ENCODE measurements around the gene CDK5.

Gene CDK5

DNA sequence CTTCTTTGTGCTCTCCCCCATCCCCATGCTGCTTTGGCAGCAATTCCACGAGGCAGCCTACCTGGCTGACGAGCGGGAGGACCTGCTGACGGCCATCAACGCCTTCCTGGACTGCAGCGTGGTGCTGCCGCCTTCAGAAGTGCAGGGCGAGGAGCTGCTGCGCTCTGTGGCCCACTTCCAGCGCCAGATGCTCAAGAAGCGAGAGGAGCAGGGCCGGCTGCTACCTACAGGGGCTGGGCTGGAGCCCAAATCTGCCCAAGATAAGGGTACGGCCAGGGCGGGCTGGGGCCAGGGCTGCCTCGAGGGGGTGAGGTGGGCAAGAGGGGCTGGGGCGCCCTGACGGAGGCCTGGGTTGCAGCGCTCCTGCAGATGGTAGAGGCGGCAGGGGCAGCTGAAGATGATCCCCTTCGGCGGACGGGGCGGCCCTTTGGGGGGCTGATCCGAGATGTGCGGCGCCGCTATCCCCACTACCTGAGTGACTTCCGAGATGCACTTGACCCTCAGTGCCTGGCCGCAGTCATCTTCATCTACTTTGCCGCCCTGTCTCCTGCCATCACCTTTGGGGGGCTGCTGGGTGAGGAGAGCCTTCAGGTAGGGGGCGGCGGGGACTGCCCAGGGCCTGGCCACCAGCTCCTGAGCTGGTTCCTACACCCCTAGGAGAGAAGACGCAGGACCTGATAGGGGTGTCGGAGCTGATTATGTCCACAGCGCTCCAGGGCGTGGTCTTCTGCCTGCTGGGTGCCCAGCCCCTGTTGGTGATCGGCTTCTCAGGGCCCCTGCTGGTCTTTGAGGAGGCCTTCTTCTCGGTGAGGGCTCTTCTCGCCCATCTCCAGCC lies 13.6 kb upstream of the CDK5 start:
- DNase-seq = no peak

DNA sequence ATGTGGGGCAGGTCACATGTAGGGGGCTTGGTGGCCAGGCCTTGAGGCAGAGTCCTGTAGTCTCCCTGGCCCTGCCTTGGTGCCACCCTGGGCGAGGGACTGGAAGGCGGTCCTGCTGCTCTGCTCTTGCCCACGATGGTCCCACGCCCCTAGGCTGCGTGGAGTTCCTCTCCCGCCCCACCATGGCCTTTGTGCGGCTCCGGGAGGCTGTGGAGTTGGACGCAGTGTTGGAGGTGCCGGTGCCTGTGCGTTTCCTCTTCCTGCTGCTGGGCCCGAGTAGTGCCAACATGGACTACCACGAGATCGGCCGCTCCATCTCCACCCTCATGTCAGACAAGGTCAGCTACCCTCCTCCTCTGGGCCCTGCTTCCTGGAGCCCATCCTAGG lies 12.9 kb upstream of the CDK5 start:
- DNase-seq = no peak

DNA sequence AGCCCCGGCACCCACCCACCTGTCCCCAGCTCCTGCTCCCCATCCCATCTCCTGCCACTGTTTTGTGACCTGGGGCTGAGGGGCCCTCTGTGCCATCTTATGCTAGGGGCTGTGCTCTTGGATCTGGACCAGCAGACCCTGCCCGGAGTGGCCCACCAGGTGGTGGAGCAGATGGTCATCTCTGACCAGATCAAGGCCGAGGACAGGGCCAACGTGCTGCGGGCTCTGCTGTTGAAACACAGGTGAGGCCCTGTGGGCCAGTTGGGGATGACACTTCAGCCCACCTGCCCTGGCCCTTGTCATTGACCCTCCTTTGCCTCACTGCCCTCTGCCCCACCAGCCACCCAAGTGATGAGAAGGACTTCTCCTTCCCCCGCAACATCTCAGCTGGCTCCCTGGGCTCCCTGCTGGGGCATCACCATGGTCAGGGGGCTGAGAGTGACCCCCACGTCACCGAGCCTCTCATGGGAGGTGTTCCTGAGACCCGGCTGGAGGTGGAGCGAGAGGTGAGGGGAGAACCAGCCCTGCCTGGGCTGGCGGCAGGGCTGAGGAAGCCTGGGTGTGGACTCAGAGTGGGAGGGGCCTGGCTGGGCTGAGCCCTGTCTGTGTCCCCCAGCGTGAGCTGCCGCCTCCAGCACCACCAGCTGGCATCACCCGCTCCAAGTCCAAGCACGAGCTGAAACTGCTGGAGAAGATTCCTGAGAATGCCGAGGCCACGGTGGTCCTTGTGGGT lies 12.3 kb upstream of the CDK5 start:
- DNase-seq = no peak

DNA sequence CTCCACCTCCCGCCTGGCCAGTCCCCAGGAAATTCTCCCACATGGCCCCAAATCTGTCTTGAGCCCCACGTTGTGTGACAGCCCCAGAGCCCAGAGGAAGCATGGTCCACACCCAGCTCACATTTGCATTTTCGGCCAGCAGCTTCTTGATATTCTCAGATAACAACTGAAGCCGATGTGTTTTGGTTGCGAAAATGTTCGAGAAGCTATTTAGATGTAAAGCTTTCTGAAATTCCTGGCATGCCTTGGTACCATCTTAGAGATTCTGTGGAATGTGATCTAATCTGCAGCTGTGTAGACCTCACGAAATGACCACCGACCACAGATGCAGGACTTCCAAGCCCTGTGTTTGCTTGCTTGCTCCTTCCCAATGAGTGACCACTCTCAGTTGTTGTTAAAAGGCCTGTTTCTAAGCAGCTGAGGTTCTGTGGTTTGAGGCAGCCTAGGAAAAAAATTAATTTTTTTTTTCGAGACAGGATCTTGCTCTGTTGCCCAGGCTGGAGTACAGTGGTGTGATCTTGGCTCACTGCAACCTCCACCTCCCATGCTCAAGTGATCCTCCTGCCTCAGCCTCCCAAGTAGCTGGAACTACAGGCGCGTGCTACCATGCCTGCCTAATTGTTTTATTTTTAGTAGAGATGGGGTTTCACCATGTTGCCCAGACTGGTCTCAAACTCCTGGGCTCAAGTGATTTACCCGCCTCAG lies 10.5 kb upstream of the CDK5 start:
- no peak for DNase-seq

DNA sequence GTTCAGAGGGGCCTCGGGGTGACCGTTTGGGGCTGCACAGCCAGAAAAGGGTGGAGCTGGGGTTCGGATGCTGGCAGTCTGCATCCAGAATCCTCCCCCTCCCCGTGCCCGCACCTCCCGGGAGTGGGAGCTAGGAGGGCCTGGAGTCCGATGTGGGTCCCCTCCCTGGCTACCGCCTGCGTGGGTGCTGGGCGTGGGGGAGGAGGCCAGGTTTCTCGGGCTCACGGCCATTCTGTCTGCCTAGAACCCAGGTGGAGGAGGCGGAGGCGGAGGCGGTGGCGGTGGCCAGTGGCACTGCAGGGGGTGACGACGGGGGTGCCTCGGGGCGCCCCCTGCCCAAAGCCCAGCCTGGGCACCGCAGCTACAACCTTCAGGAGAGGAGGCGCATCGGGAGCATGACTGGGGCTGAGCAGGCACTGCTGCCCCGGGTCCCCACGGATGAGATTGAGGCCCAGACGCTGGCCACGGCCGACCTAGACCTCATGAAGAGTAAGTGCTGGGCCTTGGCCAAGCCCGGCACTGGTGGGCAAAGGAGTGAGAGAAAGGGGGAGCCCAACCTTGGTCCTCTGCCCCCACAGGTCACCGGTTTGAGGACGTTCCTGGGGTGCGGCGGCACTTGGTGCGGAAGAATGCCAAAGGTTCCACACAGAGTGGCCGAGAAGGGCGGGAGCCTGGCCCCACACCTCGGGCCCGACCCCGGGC lies 8.7 kb upstream of the CDK5 start:
- DNase-seq = no peak

DNA sequence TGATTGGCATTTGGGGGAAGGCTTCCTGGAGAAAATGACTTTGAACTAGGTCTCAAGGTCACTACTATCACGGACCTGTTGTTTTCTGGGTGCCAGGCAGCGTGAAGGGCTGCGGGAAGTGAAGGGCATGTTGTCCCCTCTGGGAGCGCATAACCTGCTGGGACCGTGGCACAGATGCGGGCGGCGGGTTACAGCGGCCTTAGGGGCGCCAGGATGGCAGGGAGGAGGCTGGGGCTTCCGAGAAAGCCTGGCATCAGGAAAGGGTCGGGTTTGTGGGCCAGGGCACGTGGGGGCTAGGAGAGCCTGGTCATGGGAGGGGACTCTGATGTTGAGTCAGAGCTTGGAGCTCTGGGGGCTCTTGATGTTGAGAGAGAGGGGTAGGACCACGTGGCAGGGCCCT lies 7.8 kb upstream of the CDK5 start:
- DNase-seq = no peak

DNA sequence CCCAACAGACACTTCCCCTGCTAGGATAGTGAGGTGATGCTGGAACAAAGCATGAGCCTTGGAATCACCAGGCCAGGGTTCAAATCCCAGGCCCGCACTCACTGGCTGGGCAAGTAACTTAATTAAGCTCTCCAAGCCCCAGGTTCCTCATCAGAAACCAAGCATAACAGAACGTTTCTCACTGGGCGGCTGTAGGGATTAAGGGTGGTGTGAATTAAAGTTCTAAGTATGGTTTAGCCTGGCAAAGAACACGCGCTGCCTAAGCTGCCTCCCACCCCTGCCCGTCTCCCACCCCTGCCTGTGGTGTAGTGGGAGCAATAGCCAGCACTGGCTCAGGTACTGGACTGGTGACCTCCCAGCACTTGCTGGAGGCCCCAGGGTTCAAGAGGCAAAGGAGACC lies 7.3 kb upstream of the CDK5 start:
- DNase-seq = no peak

DNA sequence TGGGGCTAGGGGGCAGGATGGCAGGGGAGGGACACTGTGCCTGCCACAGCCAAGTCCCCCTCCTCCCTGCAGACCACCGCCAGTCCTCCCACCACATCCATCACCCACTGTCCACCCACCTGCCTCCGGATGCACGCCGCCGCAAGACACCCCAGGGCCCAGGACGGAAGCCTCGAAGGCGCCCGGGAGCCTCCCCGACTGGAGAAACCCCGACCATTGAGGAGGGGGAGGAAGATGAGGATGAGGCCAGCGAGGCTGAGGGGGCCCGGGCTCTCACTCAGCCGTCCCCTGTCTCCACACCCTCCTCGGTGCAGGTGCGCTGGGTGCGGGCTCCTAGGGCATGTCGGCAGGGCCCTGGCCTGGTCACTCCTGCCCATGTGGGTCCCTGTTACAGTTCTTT lies 6.8 kb upstream of the CDK5 start:
- no peak for DNase-seq

DNA sequence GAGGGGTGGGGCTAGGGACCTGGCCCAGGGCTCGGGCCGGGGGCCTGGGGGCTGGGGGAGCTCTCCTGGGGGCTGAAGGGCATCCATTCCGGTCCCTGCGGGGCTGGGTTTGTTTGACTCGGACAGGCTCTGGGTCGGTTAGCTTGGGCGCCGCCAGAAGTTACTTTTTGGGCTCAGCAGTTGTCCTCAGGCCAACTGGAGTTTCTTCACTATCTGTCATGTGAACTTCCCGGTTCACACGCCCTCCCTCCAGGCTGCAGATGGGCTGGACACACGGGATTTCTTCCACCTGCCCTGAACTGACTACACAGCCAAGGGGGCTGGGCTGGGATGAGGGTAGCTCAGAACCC lies 5.5 kb upstream of the CDK5 start:
- DNase-seq = no peak

DNA sequence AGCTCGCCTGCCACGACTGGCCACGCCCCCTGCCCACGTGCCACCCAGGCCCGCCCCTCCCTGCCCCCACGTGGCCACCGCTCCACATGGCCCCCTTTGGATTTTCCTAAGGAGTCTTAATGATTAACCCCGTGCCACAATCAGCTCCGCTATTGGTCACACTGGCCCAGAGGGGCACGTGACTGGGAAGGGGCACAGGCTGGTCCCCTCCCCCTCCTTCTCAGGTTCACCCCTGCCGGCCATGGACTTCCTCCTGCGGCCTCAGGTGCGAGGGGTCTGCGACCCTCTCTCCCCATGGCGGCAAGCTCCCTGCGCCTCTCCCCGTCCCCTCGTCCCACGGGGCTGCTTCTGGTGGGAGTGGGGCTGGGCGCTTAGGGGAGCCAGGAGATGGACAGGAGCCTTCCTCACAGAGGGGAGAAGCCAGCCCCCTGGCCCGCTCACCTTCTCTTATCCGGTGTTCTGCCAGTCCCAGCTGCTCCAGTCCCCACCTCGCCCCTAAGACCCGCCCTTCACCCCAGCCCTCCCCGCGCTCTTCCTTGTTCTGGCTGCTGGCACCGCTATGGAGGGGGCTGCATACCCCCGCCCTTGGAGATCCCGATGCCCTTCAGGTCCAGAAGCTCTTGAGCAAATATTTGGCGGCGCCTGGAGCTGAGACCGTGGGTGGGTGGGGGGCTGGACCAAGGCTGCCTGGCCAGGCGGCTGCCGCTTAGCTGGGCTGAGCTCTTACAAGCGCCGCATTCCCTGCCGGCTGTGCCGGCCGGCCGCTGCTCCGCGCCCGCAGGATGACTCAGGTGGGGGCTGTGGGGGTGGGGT lies 4.9 kb upstream of the CDK5 start:
- DNase-seq = peak; percentile 99

DNA sequence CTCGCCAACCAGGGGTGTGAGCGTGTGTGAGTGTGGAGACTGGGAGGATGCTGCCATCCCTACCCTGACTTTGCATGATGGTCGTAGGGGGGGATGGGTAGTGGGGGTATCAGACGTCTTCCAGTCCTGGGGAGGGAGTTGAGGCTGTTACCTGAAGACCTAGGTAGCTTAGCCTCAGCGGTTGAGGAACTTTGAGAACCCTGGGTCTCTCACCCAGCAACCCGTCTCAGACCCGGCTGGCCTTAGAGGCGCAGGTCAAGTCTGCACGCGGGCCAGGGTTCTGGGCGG lies 4.4 kb upstream of the CDK5 start:
- no peak for DNase-seq

DNA sequence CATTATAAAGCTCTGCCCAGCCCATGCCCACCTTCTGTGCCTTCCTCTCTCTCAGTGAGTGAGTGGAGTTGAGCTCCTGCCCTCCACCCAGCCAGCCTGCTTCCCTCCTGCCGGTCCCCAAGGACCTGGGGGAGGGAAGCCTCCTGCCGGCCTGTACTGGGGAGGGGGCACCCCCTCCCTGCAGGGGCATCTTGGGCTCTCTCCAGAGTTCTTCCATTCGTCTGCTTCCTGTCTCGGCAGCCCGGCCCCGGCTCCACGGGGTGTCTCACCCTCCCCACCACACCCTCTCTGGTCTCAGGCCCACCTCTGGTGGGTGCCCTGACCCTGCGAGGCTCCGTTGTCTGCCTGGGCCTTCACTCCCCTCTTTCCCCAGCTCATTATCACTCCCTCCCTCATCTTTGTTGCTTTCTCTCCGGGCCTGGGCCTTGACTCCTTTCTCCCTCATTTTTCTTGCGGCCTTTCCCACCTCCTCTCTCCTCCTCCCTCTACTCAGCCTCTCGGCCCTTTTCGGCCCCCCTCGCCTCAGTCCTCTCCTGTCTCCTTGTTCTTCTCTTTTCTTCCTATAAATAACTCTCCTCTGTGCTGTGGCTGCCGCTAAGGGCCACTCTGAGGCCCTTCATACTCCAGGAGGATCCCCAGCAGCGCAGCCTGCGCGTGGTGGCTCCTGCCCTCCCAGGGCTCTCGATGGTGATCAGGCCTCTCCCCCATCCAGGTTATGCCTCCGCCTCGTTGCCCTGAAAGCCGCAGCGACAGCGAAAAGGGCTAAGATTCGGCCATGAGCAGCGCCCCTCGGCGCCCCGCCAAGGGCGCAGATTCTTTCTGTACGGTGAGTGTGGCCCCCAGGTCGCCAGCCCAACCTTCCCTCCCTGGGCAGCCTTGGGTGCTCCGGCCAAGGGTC lies 3.8 kb upstream of the CDK5 start:
- DNase-seq = peak; percentile 75

DNA sequence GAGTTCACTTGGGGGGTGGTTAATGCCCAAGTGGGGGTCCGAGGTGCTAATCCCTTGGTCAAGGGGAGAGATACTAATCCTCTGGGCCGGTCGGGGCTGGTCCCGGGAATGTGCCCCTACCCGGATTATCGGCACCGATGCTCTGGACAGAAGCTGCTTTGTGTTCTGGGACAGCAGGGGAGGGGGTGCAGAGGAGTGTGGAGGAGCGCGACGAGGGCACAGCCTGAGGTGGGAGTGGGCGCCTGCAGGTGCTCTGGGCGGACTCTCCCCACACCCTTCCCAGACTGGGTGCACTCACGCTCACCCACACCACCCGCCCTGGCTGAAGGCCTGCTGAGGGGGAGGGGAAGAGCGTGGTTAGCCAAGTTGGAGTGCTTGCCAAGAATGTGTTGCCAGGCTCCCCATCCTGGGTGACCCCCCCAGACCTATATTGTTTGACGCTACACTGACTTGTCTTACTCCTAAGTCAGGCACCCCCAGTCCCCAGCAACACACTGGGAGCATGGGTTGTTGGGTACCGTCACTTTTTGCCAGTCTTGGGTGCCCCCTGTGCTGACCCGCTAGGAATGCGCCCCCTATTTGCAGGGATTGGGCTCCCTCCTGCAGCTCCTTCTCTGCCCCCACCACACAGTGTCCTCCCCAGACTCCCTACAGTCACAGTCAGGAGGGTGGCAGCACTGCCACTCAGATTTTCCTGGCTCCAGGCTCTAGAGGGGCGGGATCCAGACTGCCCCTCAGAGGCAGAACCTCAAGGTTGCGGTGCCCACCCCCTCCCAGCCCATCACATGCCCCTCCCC lies 2.9 kb upstream of the CDK5 start:
- peak; percentile 75 for DNase-seq

DNA sequence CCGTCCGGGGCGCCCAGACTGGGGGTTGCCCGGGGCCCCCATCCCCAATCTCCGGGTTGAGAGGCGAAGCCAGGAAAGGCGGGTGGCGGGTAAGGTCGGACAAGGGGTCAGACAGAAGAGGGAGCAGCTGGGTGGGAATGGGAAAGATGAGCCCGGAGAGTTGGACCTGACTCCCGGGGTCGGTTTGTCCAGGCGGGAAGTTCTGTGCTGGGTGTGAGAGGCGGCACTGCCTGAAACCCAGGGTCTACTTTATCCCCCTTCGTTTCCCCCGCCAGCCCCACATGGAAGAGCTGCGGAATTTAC lies 2.4 kb upstream of the CDK5 start:
- DNase-seq = peak; percentile 83

DNA sequence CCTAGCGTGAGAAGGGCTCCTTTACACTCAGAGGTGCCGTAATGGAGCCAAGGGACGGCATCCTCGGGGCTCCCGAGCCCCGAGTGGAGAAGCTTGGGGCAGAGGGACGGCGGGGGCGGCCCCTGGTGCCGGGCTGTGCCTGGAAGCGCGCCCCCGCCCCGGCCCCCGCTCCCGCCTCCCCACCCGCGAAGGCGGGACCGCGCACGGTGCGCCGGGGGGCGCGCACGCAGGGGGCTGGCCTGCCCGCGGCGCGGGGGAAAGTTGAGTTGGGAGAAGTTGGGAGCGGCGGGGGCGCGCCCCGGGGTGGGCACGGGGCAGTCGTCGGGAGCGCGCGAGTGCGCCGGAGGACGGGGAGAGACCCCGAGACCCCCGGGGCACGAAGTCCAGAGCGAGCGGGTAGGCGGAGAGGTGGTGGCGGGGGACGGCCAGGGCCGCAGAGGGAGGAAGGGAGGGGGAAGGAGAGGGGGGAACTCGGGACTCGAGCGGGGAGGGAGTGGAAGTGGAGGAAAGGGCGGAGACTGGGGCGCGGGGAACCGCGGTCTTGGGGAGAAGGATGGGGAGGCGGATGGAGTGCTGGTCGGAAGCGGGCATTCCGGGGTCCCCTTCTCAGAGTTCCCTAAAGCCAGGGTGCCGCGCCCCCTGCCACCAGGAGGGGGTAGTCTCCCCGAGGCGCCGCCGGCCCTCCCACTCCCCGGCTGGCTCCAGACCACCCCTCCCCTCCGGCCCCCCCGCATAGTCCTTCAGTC lies 1.8 kb upstream of the CDK5 start, which contains the start of gene SLC4A2:
Gene SLC4A2 (plus strand): TSS at position 223 of the 746 bp plus-strand sequence. CDS start 2,399 bp downstream, outside the sequence.
- peak; percentile 83 for DNase-seq

DNA sequence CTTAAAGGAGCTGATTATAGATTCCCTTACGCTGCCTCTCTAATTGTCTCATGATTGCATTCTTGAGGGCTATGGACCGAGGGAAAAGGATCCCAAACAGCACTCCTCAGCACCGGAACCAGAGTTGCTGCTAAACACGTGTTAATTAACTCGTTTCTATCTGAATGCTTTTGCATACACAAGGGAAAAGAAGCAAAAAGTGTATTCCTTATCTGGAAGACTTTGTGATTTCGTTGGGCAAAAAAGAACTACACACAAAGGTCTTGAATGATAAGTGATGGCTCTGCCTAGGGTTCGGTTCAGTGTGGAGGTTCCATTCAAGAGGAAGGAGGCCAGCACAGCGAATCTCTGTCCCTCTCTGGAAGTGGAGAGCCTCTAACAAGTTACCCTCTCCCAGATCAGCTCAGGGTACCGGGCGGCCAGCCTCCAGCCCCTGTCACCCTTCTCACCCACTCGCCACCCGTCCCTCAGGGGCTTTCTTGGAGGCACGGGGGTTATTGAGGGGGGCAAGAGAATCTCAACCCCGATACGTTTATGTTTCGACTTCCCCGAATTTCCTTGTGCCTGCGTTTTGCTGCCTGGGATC lies 1.2 kb upstream of the CDK5 start:
- DNase-seq = peak; percentile 56

DNA sequence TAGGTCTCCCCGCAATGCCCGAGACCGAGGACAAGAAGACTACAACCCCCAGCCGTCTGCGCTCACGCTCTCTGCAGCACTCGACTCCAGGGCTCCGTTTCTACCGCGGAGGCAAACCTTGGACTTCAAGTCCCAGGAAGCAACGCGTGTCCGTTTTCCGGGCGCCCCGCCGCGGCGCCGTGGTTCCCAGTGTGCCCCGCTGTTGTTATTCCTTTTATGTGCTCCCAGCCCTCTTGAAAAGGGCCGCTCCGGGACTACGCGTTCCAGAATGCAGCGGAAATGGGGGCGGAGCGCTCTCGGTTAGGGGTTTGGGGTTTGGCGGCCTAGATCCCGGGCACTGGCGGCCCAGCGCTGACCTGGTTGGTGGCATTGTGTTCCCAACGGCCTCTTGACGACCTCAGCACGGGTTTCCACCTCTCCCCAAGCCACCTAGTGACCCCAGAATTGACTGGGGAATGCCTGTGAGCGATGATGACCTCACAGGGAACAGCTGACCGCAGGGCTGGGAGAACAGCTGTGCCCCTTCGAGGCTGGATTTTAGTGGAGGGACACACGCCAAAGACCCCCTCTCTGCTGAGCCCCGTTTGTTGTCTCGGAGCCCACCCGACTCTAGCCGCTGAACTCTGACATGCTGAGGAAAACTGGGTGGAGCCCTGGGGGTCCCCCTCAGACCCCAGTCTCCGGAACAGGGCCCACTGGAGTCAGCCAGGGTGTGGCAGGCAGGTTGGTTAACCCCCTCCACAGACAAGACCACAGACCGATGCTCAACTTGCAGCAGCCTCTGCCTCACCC lies 488 bp upstream of the CDK5 start:
- peak; percentile 100 for DNase-seq

DNA sequence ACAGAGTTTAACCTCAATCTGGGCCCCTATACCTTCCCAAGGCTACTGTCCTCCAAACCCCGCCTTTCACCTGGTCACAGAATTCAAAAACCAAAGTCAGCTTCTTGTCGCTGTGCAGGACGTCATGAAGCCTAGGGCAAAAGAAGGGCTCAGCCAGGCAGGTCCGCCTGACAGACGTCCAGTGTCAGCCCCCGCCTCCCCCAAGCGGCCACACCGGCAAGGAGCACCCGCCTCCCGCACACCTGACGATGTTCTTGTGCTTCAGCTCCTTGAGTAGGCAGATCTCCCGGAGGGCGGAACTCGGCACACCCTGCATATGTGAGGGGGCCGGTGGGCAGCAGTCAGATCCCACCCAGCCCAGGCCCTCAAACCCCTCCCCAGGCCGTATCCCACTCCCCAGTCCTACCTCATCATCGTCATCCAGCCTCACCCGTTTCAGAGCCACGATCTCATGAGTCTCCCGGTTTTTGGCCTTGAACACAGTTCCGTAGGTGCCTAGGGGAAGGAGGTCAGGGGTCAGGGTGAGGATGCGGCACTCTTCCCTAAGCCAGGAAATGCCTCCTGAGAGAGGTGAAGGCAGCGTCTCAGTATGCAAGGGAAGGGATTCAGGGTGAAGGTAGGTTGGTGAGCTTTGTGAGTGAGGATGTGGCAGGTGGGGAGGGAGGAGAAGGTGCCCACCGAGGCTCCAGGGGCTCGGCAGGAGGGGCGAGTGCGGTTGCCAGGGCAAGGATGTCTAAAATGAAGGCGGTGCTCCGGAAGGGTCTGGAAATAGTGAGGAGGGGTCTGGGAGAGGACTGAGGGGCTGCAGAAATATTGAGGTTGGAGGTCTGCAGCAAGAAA lies 811 bp downstream of the CDK5 start:
- DNase-seq = peak; percentile 29

Measured in NCI-H82 (cell line).